ENCODE measurements around the gene ZNF793. TPM values are rescaled to one million over a fixed set of nuclear protein-coding genes. Genes with fewer than 3 reads are reported as not detected.

ZNF793 gene
- total RNA-seq, 1 experiment from 2014 or later, result 0.24 TPM

- DNase-seq (ENCODE audit: low read depth), result no peak
These were observed 58.6 kb downstream of the ZNF793 start for GRCh38 chr19:37565370-37565669.

GRCh38 chr19:37572203-37572602 is 65.5 kb downstream of the ZNF793 start:
- peak; percentile 25 for DNase-seq (ENCODE audit: low read depth)

DNA sequence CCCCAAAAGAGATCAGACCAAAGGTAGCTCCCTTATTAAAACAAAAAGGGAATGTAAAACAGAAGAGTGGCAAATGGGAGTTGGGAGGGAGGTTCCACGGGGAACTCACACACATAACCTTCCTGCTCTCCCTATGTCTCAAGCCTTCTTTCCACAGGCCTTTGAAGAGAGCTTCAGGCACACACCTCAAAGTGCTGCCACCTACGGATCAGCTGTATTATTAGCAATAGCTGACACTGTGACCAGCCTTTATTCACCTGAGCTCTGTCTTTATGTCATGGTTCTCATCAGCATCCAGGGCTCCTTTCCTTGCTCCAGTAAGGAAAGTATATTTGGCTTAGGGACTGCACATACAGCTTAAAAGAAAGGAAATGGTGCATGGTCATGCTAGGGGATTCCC is 76.6 kb downstream of the ZNF793 start:
- DNase-seq (ENCODE audit: low read depth), result no peak

Other genes starting within 250 kb of the ZNF793 start
- gene ZNF527, start 135.8 kb upstream of the ZNF793 start, total RNA-seq (2014; rRNA removed; shearing (Covaris generic)), result 3.4 and 4.7 TPM in 2 replicates
- 12.5 and 17.9 TPM in 2 replicates for gene ZNF569, start 39.5 kb upstream of the ZNF793 start, total RNA-seq (2014; rRNA removed; shearing (Covaris generic))
- 5.7 and 8.1 TPM in 2 replicates for gene ZNF570, start 37.6 kb upstream of the ZNF793 start, total RNA-seq (2014; rRNA removed; shearing (Covaris generic))
- 2.6 and 4.2 TPM in 2 replicates for gene ZNF571, start 87.9 kb downstream of the ZNF793 start, total RNA-seq (2014; rRNA removed; shearing (Covaris generic))
- 0.78 and 0.96 TPM in 2 replicates for gene ZNF540, start 87.9 kb downstream of the ZNF793 start, total RNA-seq (2014; rRNA removed; shearing (Covaris generic))
- gene ZFP30, start 148.5 kb downstream of the ZNF793 start, total RNA-seq (2014; rRNA removed; shearing (Covaris generic)), result 12.4 and 21.8 TPM in 2 replicates
- gene ZNF607, start 212.8 kb downstream of the ZNF793 start, total RNA-seq (2014; rRNA removed; shearing (Covaris generic)), result 2.8 and 3.3 TPM in 2 replicates

Measured in RPMI7951 (cell line).